Omental fat pad (tissue), 4 donors: ENCODE measurements around the gene ATP5ME. TPM values are rescaled to one million over a fixed set of nuclear protein-coding genes. Genes with fewer than 3 reads are reported as not detected.
"Not testable (repeated sequence)": the region's sequence is repeated elsewhere in the genome, so short reads cannot be mapped to it uniquely, and the experiment has no call there.

Source experiments
- ATAC-seq: fragments of 150-250 bp; one replicate; pipeline ENCODE4 v1.9.1; 2016; ENCODE audit warnings: mild to moderate bottlenecking, moderate library complexity; ENCODE audit not compliant: low FRiP score
- DNase-seq: peaks from one replicate; pipeline ENCODE4 v3.0.0-alpha.2; 2019; ENCODE audit warnings: low spot score
- CTCF ChIP-seq, 3 donors: fragments of 450-650 bp; IDR thresholded peaks; one replicate each; pipeline ENCODE4 v1.5.1; 2016 to 2017; ENCODE audit warnings: antibody characterized with exemption in 3 of 3, mild to moderate bottlenecking in 3 of 3, moderate library complexity in 2 of 3
- total RNA-seq, 4 donors: library from RNA; depleted of rRNA; stranded (reverse); fragments of >200 nt; gene quantifications; one replicate each; pipeline ENCODE4 v1.1.0, GENCODE V29; 2016

Gene ATP5ME
- total RNA-seq, 4 donors from 2014 or later: 54.3 to 147 (median 107) TPM

DNA sequence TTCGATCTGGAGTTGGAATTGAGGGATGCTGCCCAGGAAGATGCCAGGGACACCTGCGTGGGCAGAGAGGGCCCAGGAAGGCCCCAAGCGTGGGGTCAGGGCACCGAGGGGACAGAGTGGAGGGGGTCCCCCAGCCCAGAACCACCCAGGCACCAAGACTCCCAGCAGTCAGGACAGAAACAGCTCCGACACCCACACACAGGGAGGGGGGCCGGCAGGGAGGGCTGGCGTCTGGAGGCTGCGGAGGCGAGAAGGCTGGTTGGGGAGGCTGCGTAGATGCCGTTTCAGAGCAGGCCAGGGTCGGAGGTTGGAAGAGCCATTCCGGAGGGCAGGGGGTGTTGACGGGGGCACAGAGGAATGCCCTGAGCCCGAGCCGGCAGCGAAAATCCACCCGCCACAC is 23.6 kb downstream of the ATP5ME start:
- no peak for TF ChIP-seq CTCF (IDR thresholded peaks at IDR 0.05)
- ATAC-seq (no peak), DNase-seq (no peak)

DNA sequence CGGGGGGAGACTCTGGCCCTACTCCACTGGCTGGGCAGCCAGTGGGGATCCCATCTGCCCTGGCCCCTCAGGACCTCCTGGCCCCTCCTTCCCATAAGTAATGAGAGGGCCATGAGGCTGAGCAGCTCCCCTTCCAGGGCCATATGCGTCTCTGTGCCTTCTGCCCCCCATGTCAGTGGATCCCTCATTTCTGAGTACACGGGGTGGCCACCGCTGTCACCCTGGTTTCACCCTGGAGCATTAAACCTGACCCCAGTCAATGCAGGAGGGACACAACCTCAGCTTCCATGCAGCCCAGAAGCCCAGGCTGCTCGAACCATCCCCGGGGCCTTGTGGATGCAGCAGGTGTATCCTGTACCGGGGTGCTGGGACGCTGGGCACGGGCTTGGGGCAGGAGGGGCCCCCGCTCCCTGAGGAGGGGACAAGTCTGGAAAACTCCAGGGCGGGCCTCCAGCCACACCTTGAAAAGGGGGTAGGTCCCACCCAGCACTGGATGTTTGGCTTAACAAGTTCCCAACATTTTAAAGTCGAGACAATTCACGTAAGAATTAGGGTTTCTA is 24.2 kb downstream of the ATP5ME start:
- DNase-seq (no peak), ATAC-seq (no peak)
- no peak for TF ChIP-seq CTCF (IDR thresholded peaks at IDR 0.05)

GRCh38 chr4:649293-649625 is 24.8 kb downstream of the ATP5ME start:
- ATAC-seq: no peak
- no peak for DNase-seq
- TF ChIP-seq CTCF (IDR thresholded peaks at IDR 0.05): no peak

- no peak for DNase-seq
- ATAC-seq: no peak
- TF ChIP-seq CTCF (IDR thresholded peaks at IDR 0.05): no peak
Observed at GRCh38 chr4:648579-649292, 25.3 kb downstream of the ATP5ME start.

- ATAC-seq (no peak), DNase-seq (no peak)
- no peak for TF ChIP-seq CTCF (IDR thresholded peaks at IDR 0.05)
Observed at GRCh38 chr4:647481-647880, 26.6 kb downstream of the ATP5ME start.

DNA sequence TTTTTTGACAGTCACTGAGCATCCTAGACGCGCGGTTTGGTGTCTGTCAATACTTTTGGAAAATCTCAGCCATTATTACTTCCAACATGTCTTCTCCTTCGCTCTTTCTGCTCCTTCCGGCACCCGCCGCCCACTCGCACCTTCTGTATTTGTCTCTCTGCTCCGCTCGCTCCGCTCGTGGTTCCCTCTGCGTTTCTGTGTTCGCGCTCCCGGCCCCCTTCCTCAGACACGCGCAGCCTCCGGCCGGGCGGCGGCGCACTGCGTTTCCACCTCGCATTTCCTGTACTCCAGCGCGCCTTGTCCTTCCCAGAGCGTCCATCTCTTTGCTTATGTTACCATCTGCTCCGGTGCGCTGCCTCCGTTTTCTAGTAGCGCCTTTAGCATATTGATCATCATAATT is 27.6 kb downstream of the ATP5ME start:
- TF ChIP-seq CTCF (IDR thresholded peaks at IDR 0.05): no peak
- ATAC-seq (no peak), DNase-seq (no peak)

DNA sequence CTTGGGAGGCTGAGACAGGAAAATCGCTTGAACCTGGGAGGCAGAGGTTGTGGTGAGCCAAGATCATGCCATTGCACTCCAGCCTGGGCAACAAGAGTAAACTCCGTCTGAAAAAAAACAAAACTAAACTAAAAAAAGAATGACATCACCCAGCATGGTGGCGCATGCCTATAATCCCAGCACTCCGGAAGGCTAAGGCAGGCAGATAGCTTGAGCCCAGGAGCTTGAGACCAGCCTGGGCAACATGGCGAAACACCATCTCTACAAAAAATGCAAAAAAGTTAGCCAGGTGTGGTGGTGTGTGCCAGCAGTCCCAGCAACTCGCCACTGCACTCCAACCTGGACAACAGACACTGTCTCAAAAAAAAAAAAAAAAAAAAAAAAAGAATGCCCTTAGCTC is 31.7 kb downstream of the ATP5ME start:
- ATAC-seq, DNase-seq: not testable (repeated sequence)
